H7 (cell line): ENCODE data around the gene AARS2. TPM values are rescaled to one million over a fixed set of nuclear protein-coding genes. Genes with fewer than 3 reads are reported as not detected.
A peak's percentile ranks its signal among the peaks of the same experiment; 100 is the strongest.
"Not testable (repeated sequence)": the region's sequence is repeated elsewhere in the genome, so short reads cannot be mapped to it uniquely, and the experiment has no call there.

Experiments
- DNase-seq: peaks from one replicate; pipeline ENCODE4 v3.0.0; 2012
- H3K27me3 ChIP-seq: 2 replicates; pipeline ENCODE4 v1.6.0; 2011; ENCODE audit warnings: mild to moderate bottlenecking, low read length; ENCODE audit not compliant: control insufficient read depth, insufficient read depth
- H3K36me3 ChIP-seq: replicated peaks from 2 replicates; pipeline ENCODE4 v1.5.1; 2011; ENCODE audit warnings: low read length; ENCODE audit not compliant: control insufficient read depth, insufficient read depth
- H3K4me3 ChIP-seq: 2 replicates; pipeline ENCODE4 v1.5.1; 2011; ENCODE audit warnings: low read depth, mild to moderate bottlenecking, control low read depth, low read length, moderate library complexity; ENCODE audit not compliant: insufficient read depth
- total RNA-seq: library from RNA; depleted of rRNA; stranded (reverse); fragments of >200 nt; shearing (Covaris generic); gene quantifications from 2 replicates; pipeline ENCODE4 v1.2.3, GENCODE V29; 2014; rRNA removed

AARS2 gene
- 25.5 and 28.3 TPM in 2 replicates for total RNA-seq

GRCh38 chr6:44312901-44313788 is at the start of gene AARS2:
Gene AARS2 (minus strand): TSS chr6:44313347. CDS start chr6:44313323, 24 bp downstream.
- Histone ChIP-seq H3K36me3 (peaks cover 31% of the 10 kb centered on the region), H3K27me3 (no peaks in the 10 kb centered on the region; the same call in 1 of the 2 replicates), H3K4me3 (peak within 1 kb of the TSS; percentile 92)
- peak; percentile 95 for DNase-seq

DNA sequence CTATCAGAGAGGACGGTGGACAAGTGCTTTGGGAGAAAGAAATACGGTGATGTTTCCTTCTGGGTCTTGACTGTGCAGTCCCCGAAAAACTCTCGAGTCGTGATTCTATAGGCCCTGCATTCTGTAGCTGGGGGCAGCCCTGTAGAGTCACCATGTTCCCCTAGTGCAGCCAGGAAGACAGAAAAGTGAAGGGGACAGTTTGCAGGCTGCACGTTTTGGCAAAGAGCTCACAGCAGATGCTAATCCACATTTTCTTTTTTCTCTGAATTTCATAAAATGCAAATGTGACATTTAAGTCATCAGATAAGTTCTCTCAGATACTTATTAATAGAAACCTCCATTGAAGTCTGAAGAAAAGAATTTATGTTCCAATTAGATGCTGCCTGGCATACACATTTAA is 48.8 kb upstream of the AARS2 start:
- Histone ChIP-seq H3K4me3 (no peak overlapping the region), H3K27me3 (no peaks in the 10 kb centered on the region), H3K36me3 (no peaks in the 10 kb centered on the region)
- no peak for DNase-seq

DNA sequence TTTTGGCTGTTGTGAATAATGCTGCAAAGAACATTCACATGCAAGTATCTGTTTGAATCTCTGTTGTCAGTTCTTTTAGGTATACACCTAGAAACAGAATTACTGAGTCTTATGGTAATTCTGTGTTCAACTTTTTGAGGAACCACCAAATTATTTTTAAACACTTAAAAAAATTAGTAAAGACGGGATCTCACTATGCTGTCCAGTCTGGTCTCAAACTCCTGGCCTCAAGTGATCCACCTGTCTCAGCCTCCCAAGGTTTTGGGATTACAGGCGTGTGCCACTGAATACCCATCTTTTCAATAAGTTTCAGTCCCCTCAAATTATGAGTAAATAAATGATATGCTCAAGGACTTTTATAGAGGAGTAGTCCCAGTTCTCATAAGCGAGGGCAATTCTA is 46.8 kb upstream of the AARS2 start:
- H3K4me3 ChIP-seq: no peak overlapping the region
- no peak for DNase-seq
- no peaks in the 10 kb centered on the region for H3K36me3 ChIP-seq
- H3K27me3 ChIP-seq: no peaks in the 10 kb centered on the region

DNA sequence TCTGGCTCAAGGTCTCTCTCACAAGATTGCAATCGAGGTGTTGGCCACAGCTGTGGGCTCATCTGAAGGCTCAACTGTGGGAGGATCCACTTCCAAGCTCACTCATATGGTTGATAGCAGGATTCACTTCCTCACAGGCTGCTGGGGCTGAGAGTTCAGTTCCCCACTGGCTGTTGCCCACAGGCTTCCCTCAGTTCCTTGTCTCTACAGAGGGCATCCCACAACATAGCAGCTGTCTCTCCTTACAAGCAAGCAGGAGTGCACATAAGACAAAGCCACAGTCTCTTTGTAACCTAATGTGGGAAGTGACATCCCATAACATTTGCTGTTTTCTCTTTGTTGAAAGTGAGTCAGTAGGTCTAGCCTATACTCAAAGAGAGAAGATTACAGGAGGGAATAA is 43.3 kb upstream of the AARS2 start:
- no peak overlapping the region for H3K4me3 ChIP-seq

GRCh38 chr6:44355640-44356039 is 42.5 kb upstream of the AARS2 start:
- no peaks in the 10 kb centered on the region for H3K27me3 ChIP-seq
- H3K4me3 ChIP-seq: no peak overlapping the region
- no peaks in the 10 kb centered on the region for H3K36me3 ChIP-seq
- no peak for DNase-seq

More for the DNA sequence above, 43.3 kb upstream of the AARS2 start:
- no peak for DNase-seq
- Histone ChIP-seq H3K36me3 (no peaks in the 10 kb centered on the region), H3K27me3 (no peaks in the 10 kb centered on the region)

GRCh38 chr6:44353336-44353735 is 40.2 kb upstream of the AARS2 start:
- H3K4me3 ChIP-seq: no peak overlapping the region
- no peak for DNase-seq
- no peaks in the 10 kb centered on the region for H3K27me3 ChIP-seq
- H3K36me3 ChIP-seq: no peaks in the 10 kb centered on the region

DNA sequence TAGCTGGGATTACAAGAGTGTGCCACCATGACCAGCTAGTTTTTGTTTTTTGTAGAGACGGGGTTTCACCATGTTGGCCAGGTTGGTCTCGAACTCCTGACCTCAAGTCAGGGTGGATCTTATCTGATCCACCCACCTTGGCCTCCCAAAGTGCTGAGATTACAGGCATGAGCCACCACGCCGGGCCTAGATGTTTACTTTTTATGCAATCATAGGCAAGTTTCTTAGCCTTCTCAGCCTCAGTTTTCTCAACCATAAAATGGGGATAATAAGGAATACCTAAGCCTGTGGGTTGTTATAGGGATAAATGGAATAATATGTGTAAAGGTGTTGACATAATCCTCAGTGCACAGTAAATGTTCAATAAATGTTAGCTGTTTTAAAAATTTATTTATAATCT is 39.1 kb upstream of the AARS2 start:
- H3K36me3 ChIP-seq: no peaks in the 10 kb centered on the region
- no peak overlapping the region for H3K4me3 ChIP-seq
- no peaks in the 10 kb centered on the region for H3K27me3 ChIP-seq
- DNase-seq: no peak

- H3K4me3 ChIP-seq, H3K36me3 ChIP-seq, DNase-seq, H3K27me3 ChIP-seq: not testable (repeated sequence)
Measured at GRCh38 chr6:44350650-44350994, 37.5 kb upstream of the AARS2 start.

GRCh38 chr6:44349904-44350649 is 36.9 kb upstream of the AARS2 start:
- H3K4me3 ChIP-seq: no peak overlapping the region
- no peak for DNase-seq
- no peaks in the 10 kb centered on the region for H3K27me3 ChIP-seq
- H3K36me3 ChIP-seq: no peaks in the 10 kb centered on the region

DNA sequence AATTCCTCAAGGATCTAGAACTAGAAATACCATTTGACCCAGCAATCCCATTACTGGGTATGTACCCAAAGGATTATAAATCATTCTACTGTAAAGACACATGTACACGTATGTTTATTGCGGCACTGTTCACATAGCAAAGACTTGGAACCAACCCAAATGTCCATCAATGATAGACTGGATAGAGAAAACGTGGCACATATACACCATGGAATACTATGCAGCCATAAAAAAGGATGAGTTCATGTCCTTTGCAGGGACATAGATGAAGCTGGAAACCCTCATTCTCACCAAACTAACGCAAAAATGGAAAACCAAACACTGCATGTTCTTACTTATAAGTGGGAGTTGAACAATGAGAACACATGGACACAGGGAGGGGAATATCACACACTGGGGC is 33.7 kb upstream of the AARS2 start:
- H3K27me3 ChIP-seq, H3K36me3 ChIP-seq, DNase-seq, H3K4me3 ChIP-seq: not testable (repeated sequence)

DNA sequence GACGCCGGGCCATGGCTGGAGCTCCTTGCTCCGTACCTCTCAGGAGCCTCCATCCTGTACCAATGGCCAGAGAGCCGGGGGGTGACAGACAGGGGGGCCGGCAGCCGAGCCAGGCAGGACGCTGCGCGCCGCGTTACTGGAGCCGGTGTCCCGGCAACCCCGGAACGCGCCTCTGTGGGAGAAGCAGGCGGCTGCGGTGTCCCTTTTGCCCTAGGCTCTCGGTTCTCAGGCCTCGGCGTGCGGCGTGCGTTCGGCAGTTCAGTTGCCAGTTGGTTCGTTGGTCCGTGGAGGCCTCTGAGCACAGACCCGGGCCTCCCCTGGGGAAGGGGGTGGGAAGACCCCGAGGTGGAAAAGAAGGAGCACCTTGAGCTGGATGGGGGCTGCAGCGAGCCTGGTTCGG is 29.3 kb upstream of the AARS2 start, which contains the start of gene SPATS1:
Gene SPATS1, plus strand, starts transcription at position 162 of the 400 bp plus-strand sequence. CDS start 446 bp downstream, outside the sequence.
- peak; percentile 71 for DNase-seq
- peak within 1 kb of the TSS; percentile 1; the same call in 1 of the 2 replicates for H3K4me3 ChIP-seq
- peaks cover 1% of the 10 kb centered on the region; the same call in 1 of the 2 replicates for H3K27me3 ChIP-seq
- H3K36me3 ChIP-seq: no peaks in the 10 kb centered on the region

GRCh38 chr6:44342052-44342451 is 28.9 kb upstream of the AARS2 start:
- no peak for DNase-seq
- Histone ChIP-seq H3K4me3 (no peak overlapping the region), H3K27me3 (peaks cover 1% of the 10 kb centered on the region; the same call in 1 of the 2 replicates), H3K36me3 (no peaks in the 10 kb centered on the region)

DNA sequence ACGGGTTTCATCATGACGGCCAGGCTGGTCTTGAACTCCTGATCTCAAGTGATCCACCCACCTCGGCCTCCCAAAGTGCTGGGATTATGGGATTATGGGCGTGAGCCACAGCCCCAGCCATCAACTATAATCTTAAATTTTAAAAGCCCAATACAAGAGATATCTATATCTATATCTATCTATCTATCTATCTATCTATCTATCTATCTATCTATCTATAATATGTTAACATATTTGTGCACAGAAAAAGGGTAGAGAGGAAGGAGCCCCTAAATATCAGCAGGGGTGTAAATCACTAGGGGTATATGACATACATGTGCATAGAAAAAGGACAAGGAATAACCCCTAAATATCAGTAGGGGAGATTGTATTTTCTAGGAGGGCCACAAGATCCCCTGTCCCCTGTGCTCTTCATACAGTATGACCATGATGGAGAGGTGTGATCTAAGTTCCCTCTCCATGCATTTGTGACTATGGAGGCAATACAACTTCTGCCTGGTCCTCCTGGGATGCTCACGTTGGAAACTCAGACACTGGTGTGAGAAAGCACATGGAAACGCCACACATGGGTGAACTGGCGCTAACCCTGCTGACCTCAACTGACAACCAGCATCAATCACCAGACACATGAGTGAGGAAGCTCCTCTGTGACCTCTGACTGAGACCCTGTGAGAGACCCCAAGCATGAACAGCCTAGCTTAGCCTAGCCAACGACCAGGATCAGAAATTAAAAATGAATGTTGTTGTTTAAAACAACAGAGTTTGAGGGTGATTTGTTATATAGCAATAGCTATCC is 28.1 kb upstream of the AARS2 start:
- Histone ChIP-seq H3K36me3 (no peaks in the 10 kb centered on the region), H3K4me3 (no peak overlapping the region), H3K27me3 (peaks cover 1% of the 10 kb centered on the region; the same call in 1 of the 2 replicates)
- no peak for DNase-seq
